NCI-H82 (cell line): ENCODE results near the gene NIM1K.
"Not testable (repeated sequence)": the region's sequence is repeated elsewhere in the genome, so short reads cannot be mapped to it uniquely, and the experiment has no call there.

Experiments
- DNase-seq: peaks from one replicate; lab custom pipeline; 2025; lab: John Stamatoyannopoulos, UW

NIM1K gene

GRCh38 chr5:43230707-43231106 lies 38.7 kb downstream of the NIM1K start:
- no peak for DNase-seq

GRCh38 chr5:43231977-43232376 lies 40.0 kb downstream of the NIM1K start:
- no peak for DNase-seq

- DNase-seq: no peak
These were observed 41.2 kb downstream of the NIM1K start for GRCh38 chr5:43232943-43233833.

- no peak for DNase-seq
These were observed 41.9 kb downstream of the NIM1K start for GRCh38 chr5:43233946-43234345.

GRCh38 chr5:43236653-43237355 lies 44.8 kb downstream of the NIM1K start:
- no peak for DNase-seq

GRCh38 chr5:43242196-43242595 lies 50.2 kb downstream of the NIM1K start:
- no peak for DNase-seq

- no peak for DNase-seq
These were observed 51.2 kb downstream of the NIM1K start for GRCh38 chr5:43243270-43243669.

- no peak for DNase-seq
These were observed 53.0 kb downstream of the NIM1K start for GRCh38 chr5:43244823-43245565.

- no peak for DNase-seq
These were observed 53.8 kb downstream of the NIM1K start for GRCh38 chr5:43245724-43246385.

GRCh38 chr5:43251754-43252153 lies 59.7 kb downstream of the NIM1K start:
- DNase-seq: no peak

- no peak for DNase-seq
These were observed 63.7 kb downstream of the NIM1K start for GRCh38 chr5:43255704-43256103.

- DNase-seq: no peak
These were observed 64.4 kb downstream of the NIM1K start for GRCh38 chr5:43256261-43256966.

- no peak for DNase-seq
These were observed 66.1 kb downstream of the NIM1K start for GRCh38 chr5:43258116-43258515.

GRCh38 chr5:43262269-43262668 lies 70.2 kb downstream of the NIM1K start:
- not testable (repeated sequence) for DNase-seq

GRCh38 chr5:43268188-43268820 lies 76.3 kb downstream of the NIM1K start:
- no peak for DNase-seq

GRCh38 chr5:43270645-43271044 lies 78.6 kb downstream of the NIM1K start:
- no peak for DNase-seq

- no peak for DNase-seq
These were observed 81.5 kb downstream of the NIM1K start for GRCh38 chr5:43273552-43273951.

- DNase-seq: no peak
These were observed 82.5 kb downstream of the NIM1K start for GRCh38 chr5:43274435-43275114.

- DNase-seq: no peak
These were observed 83.4 kb downstream of the NIM1K start for GRCh38 chr5:43275391-43275790.

GRCh38 chr5:43279548-43280274 lies 87.7 kb downstream of the NIM1K start:
- DNase-seq: no peak
